SK-N-SH treated with all-trans-retinoic acid at 6 μM for 48 hours (cell line): ENCODE data around the gene CCDC160.

Experiments
- CSRNP3 ChIP-seq: fragments of 250-450 bp; sonication (Bioruptor Pico); IDR thresholded peaks from 2 replicates; pipeline ENCODE4 v1.5.1; 2021; ENCODE audit warnings: mild to moderate bottlenecking, moderate library complexity
- PATZ1 ChIP-seq: fragments of 250-450 bp; sonication (Bioruptor Pico); IDR thresholded peaks from 2 replicates; pipeline ENCODE4 v1.8.0; 2020; ENCODE audit warnings: mild to moderate bottlenecking, moderate library complexity, borderline replicate concordance
- PPARA ChIP-seq: fragments of 250-450 bp; sonication (Bioruptor Pico); IDR thresholded peaks from 2 replicates; pipeline ENCODE4 v1.5.0; 2020; ENCODE audit warnings: mild to moderate bottlenecking, borderline replicate concordance
- RARB ChIP-seq: fragments of 250-450 bp; sonication (Bioruptor Pico); IDR thresholded peaks from 2 replicates; pipeline ENCODE4 v1.8.0; 2021; ENCODE audit warnings: mild to moderate bottlenecking, moderate library complexity
- TCF4 ChIP-seq: fragments of 250-450 bp; sonication (Bioruptor Pico); IDR thresholded peaks from 2 replicates; pipeline ENCODE4 v1.8.0; 2021; ENCODE audit warnings: mild to moderate bottlenecking, moderate library complexity, borderline replicate concordance
- ZNF70 ChIP-seq: fragments of 450-650 bp; formaldehyde crosslinking; IDR thresholded peaks from 2 replicates; pipeline ENCODE4 v1.5.0; 2020; ENCODE audit warnings: mild to moderate bottlenecking, moderate library complexity

GRCh38 chrX:134202561-134202960 lies 34.4 kb upstream of the CCDC160 start:
- TF ChIP-seq TCF4 (CRISPR knock-in tag) (no peak), PATZ1 (CRISPR knock-in tag) (no peak), RARB (CRISPR knock-in tag) (no peak), ZNF70 (CRISPR knock-in tag) (no peak), CSRNP3 (no peak), PPARA (CRISPR knock-in tag) (no peak)
